Stimulated activated CD8-positive, alpha-beta memory T cell treated with anti-CD3 and anti-CD28 coated beads, Interleukin-2, amount 100 ng/mL, for 1 hour (primary cell): ENCODE data around the gene POU2F3.
"Not testable (repeated sequence)": the region's sequence is repeated elsewhere in the genome, so short reads cannot be mapped to it uniquely, and the experiment has no call there.

Source experiments
- DNase-seq, 2 donors: peaks; one replicate each; pipeline ENCODE4 v3.0.0-alpha.2; 2020; ENCODE audit warnings: low read depth in 2 of 2

Gene POU2F3

DNA sequence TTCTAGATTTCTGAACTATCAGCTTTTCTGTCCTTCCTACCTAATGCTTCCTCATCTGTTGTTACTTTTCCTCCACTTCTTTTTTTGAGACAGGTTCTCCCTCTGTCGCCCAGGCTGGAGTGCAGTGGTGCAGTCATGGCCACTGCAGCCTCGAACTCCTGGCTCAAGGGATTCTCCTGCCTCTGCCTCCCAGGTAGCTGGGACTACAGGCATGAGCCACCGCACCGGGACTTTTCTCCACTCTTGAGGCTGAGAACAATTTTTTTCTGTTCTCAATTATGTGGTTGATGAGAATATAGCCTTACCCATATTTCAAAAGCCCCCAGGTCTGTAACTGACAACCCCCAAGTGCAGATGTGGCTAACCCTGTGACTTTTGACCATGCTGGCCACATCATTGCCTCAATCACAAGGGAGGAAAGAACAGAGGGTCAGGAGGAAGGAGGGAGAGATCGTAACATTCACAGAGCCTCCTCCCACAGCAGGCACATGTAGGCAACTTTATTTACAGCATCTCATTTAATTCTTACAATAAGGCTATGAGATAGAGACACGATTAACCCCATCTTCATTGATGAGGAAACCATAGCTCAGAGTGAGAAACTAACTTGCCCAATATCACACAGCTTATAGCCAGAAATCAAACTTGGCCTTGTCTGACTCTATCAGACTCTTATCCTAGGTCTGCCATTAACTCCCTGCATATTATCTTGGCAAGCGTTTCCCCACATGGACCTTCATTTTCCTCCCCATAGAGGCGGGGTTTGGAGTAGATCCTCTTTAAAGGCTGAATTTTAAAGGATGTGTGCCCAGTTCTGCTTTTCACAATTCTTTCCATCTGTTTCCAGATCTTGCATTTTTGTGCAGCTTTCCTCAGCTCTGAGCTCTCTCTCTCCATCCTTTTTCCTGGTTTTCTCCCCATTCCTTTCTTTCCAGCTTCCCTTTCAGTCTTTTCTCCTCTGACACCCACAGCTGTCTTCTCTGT lies 9.6 kb downstream of the POU2F3 start:
- DNase-seq: no peak

GRCh38 chr11:120253377-120253776 lies 13.4 kb downstream of the POU2F3 start:
- not testable (repeated sequence) for DNase-seq

DNA sequence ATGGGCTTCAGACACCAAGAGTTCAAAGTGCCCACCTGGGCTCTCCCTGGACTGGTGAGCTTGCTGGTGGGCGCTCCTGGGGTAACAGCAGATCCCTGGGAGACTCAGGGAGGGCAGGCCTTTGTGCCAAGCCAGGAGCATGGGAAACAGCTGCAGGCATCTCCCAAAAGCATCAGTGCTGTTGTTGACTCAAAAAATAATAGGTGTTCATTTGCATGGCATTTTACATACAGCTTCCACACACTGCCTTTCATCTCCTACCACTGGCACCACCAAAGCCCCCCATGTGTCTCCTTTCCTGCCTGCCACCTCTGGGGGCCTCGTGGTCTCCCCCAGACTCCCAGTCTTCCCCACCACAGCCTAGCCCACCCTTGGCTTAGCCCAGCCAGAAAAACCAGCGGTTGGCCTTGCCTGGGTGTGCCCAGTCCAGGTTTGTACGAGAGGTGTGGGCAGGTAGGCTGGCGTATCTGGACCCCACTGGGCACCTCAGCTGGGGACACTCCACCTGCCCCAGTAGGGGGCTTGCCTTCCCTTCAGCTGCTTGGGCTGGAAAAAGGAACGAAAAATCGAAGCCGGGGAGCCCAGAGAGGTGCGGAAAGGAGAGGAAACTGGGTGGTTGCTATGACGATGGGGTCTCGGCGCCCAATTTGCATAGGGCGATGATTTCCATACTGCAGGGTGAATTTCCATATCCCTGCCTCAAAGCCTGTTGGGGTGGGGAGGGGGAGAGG lies 15.0 kb downstream of the POU2F3 start:
- DNase-seq: no peak

DNA sequence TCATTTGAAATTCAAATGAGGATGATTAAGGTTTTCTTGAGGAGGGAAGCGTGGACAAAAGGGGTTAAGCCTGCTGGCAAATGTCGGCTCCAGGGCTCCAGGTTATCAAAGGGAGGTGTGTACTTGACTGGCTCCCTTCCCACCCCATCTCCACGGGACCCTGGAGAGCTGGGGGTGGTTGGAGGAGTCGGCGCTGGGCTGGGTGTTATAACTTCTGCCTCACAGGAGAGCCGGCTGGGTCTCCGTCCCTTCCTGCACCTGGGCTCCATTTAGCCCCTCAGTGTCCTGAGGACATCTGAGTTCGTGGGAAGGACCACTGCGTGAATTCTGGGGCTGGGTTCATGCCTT lies 15.6 kb downstream of the POU2F3 start:
- no peak for DNase-seq

- DNase-seq: no peak
These were observed 16.2 kb downstream of the POU2F3 start for GRCh38 chr11:120256178-120256577.

DNA sequence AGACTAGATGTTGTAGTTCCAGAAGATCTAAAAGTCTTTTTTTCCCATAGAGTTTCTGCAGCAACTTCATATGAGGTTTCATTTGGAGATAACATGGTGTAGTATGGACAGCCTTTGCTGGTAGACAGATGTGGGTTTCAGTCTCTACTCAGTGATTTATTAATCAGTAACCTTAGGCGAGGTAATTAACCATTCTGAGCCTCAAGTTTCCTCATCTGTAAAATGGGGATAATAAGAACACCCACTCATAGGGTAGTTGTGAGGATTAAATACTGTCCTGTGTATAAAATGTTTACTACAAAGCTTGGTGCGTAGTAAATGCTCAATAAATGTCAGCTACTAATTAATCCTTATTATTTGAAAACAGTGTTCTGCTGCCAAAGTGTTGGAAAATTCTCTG lies 16.8 kb downstream of the POU2F3 start:
- no peak for DNase-seq

DNA sequence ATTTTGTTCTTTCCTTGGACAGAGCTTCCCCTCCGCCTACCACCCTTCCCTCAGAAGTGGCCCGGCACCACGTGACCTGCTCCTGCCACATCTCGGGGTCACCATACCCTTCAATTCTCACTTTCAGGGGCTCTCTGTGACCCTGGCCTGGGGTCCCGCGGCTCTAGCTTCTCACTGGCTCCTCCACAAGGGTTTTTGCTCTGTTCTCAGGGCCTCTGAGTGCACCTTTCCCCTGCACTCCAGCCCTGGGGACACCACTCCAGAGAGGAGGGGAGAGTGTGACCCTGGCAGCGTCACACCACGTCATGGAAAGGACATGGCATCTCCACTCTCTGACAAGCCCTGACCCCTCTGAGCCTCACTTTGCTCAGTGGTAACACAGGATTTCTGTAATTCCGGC lies 17.4 kb downstream of the POU2F3 start:
- no peak for DNase-seq

DNA sequence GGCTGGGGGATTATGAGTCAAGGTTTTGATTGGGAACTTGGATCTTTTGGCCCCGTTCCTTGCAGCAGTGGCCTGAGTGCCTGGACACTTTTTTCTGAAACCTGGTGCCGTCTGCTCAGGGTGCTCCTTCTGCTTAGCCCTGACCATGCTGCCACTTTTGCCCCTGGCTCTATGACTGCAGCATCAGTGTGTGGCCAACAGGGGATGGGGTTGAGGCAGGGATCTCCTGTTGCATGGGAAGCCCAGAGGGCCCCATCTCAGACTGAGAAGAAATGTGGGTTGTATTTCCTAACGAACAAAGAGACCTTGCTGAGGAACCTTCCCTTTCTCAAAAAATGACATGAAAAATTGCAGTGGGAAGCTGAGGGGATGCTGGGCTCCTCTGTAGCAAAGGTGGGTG lies 18.7 kb downstream of the POU2F3 start:
- DNase-seq: no peak

GRCh38 chr11:120259241-120259640 lies 19.3 kb downstream of the POU2F3 start:
- no peak for DNase-seq

DNA sequence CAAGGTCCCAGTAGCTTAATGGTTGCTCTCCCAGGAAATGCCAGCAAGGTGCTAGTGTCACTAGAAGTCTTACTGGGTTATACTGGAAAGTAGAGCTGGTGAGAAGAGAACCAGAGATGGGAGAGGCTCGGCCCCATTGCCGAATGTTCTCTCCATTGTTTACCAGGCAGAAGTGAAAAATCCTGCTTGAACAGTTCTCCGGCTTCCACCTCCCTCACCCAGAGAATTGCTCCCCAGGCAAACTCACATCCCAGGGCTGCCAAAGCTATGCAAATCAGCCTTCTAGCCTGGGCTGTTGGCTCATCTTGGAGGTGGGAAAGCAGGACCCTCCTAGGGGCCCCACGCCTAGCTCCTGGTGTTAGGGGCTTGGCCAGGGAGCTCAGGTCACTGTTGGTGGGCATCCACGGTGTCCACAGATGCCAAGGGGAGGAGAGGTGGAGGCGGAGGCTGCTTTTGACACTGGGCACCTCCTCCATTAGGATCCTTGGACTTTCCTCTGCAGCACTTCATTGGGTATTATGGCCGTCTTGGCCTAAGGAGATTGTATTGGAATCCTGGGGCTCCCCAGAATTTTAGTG lies 20.1 kb downstream of the POU2F3 start:
- no peak for DNase-seq

DNA sequence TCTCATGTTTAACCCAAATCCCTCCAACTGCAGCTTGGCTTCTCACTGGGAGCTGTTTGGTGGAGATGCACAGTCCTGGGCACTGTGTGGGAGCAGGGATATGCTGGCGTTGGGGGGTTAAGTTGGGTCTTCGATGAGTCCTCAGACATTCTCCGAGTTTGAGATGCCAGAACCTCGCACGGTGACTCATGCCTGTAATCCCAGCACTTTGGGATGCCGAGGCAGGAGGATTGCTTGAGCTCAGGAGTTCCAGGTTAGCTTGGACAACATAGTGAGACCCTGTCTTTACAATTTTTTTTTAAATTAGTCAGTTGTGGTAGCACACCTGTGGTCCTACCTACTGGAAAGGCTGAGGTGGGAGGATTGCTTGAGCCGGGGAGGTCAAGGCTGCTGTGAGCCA lies 20.7 kb downstream of the POU2F3 start:
- DNase-seq: no peak

GRCh38 chr11:120261321-120261720 lies 21.4 kb downstream of the POU2F3 start:
- DNase-seq: no peak

DNA sequence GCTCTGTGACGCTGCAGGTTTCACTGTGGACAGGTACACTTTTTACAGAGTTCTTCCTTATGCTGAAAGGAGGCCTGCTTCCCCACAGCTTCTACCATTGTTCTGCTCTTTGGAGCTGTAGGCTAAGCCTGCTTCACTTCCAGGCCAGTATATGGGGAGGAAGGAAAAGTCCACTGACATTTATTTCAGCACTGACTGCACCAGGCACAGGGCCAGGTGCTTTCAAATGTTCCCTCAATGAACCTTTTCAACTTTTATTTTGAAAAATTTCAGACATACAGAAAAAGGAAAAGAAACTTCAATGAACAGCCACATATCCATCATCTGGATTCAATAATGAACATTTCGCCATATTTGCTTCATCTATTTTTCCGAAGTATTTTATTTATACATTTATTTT lies 22.0 kb downstream of the POU2F3 start:
- no peak for DNase-seq

DNA sequence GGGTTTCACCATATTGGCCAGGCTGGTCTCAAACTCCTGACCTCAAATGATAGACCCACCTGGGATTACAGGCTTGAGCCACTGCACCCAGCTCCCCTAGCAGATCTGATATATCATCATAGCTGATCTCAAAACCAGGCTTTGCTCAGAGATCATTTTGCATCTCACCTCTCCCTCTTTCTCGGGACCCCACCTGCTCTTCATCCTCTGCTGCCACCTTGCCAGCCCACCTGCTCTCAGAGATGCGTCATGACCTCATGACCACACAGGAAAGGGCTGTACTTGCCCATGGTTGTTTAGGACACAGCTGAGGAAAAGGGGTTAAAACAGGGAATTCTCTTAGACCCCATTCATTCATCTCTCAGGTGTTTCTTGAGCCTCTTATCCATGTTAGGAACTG lies 27.4 kb downstream of the POU2F3 start:
- DNase-seq: no peak

DNA sequence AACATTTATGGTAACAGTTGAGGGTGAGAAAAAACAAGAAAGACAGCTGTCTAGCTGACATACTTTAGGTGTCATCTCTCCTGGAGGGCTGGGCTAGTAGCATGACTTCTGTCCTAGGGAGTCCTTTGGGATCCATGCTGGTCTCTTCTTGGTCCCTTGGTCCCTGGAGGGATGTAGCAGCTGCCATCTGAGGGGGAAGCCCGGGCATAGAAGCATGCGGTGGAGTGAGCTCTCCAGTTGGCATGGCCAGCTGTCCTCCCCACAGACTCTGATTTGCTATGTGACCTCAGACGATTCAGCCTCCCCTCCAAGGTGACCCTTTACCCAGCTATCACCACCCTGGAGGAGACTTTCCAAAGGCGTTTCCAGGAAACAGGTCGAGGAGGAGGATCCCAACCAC lies 28.7 kb downstream of the POU2F3 start:
- no peak for DNase-seq

DNA sequence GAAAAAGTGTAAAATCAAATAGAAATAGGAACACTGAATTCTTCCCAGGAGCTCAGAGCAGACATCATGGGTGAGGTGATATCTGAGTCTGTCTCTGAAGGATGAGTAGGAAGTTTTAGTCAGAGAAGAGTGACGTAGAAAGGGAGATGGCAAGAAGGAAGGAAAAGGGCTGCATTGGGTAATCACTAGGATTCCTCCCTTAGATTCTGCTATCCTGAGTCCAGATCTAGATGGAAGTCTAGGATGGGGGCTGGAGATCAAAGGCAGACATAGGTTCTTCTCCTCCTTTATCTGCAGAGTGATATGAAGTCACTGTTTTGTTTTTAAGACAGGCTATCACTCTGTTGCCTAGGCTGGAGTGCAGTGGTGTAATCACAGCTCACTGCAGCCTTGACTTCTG lies 30.4 kb downstream of the POU2F3 start:
- no peak for DNase-seq

- DNase-seq: no peak
These were observed 31.7 kb downstream of the POU2F3 start for GRCh38 chr11:120271672-120272071.

DNA sequence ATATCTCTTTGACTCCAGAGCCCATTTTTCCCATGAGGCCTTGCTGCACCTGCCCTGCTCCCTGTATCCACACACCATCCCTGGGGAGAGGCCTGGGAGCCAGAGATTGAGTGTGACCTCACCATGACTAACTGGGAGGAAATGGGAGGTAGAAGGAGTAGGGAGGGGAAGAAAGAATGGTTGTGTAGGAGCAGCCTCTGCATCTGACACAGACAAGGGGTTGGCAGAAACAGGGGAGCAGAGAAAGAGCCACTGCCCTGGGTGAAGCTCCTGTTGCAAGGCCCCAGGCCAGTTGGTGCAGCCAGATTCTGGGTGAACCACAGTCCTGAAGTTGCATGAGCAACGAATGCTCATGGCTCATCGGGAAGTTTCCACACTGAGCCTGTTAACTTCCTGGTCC lies 32.4 kb downstream of the POU2F3 start:
- no peak for DNase-seq

DNA sequence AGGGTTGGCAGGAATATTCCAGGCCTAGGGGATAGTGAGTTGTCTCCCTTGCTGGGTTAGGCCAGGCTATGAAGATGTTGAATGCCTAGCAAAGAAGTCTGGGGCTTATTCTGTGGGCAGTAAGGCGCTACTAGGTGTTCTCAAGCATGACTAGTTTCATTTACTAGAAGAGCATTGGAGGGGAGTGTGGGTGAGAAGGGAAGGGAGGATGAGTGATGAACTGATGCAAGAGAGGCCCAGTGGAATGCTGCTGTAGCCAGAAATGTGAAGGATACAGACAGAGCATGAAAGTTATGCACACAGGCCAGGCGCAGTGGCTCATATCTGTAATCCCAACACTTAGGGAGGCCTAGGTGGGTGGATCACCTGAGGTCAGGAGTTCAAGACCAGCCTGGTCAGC lies 33.5 kb downstream of the POU2F3 start:
- no peak for DNase-seq

GRCh38 chr11:120273956-120274355 lies 34.0 kb downstream of the POU2F3 start:
- DNase-seq: not testable (repeated sequence)

DNA sequence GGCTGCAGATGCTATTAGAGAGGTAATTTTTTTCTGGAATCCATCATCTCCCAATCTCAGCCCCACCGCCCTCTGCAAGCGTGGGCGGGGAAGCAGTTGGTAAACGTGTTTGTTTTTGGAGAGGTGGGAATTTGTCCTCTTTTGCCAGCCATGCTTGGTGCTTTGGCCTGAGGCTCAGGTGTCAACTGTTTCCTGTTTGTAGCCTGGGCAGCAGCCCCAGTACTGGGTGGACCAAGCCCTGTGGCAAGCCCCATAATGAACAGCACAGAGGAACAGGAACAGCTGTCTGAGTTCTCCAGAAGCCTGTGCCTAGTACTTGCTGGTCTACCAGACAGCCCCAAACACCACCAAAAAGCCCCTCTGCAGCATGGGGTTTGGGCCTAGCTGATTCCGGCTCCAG lies 39.6 kb downstream of the POU2F3 start:
- no peak for DNase-seq

DNA sequence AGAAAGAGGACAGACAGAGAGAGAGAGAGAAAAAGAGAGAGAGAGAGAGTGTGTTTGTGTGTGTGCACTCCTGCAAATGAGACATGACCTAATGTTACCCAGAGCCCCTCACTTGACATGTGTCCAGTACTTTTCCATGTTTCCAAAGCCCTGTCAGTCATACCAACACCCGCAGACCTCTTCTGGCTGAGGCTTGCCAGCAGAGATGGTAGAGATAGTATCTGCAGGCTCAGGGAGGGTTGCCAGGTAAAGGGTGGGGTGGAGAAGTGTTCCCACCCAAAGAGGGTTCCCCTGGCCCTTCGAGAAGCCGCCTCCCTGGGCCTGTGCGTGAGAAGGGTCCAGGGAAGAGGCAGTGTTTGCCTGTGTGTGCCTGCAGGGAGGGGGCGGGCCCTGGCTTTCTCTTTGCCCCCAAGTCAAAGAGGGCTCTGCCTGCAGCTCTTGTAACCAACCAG lies 40.7 kb downstream of the POU2F3 start:
- no peak for DNase-seq
